ENCODE measurements around the gene YWHAH.

Gene YWHAH

GRCh38 chr22:31943978-31944699 lies at the start of gene YWHAH:
YWHAH (plus strand) TSS chr22:31944535; CDS start chr22:31944734, 199 bp downstream.
- DNase-seq: peak; percentile 76 to 93

- no peak for DNase-seq
Measured at GRCh38 chr22:31895411-31896123, 48.8 kb upstream of the YWHAH start.

GRCh38 chr22:31896472-31896871 lies 47.9 kb upstream of the YWHAH start:
- no peak for DNase-seq

GRCh38 chr22:31897842-31898805 lies 46.2 kb upstream of the YWHAH start:
- DNase-seq: no peak

GRCh38 chr22:31898926-31899325 lies 45.4 kb upstream of the YWHAH start:
- DNase-seq: no peak

- DNase-seq: no peak
Measured at GRCh38 chr22:31899669-31900068, 44.7 kb upstream of the YWHAH start.

GRCh38 chr22:31901388-31902137 lies 42.8 kb upstream of the YWHAH start:
- DNase-seq: no peak

GRCh38 chr22:31904651-31905050 lies 39.7 kb upstream of the YWHAH start:
- DNase-seq: no peak

- DNase-seq: no peak
Measured at GRCh38 chr22:31905356-31905755, 39.0 kb upstream of the YWHAH start.

- no peak for DNase-seq
Measured at GRCh38 chr22:31906086-31906485, 38.2 kb upstream of the YWHAH start.

- no peak for DNase-seq
Measured at GRCh38 chr22:31906569-31906968, 37.8 kb upstream of the YWHAH start.

- no peak for DNase-seq
Measured at GRCh38 chr22:31909977-31910376, 34.4 kb upstream of the YWHAH start.

- DNase-seq: no peak
Measured at GRCh38 chr22:31911565-31912406, 32.5 kb upstream of the YWHAH start.

GRCh38 chr22:31912407-31912743 lies 32.0 kb upstream of the YWHAH start:
- DNase-seq: no peak

GRCh38 chr22:31915586-31915985 lies 28.7 kb upstream of the YWHAH start:
- DNase-seq: no peak

- DNase-seq: no peak
Measured at GRCh38 chr22:31917227-31917921, 27.0 kb upstream of the YWHAH start.

- no peak for DNase-seq
Measured at GRCh38 chr22:31919730-31920129, 24.6 kb upstream of the YWHAH start.

GRCh38 chr22:31920306-31920705 lies 24.0 kb upstream of the YWHAH start:
- DNase-seq: no peak

GRCh38 chr22:31921106-31921505 lies 23.2 kb upstream of the YWHAH start:
- DNase-seq: no peak

GRCh38 chr22:31922534-31922933 lies 21.8 kb upstream of the YWHAH start:
- DNase-seq: no peak

- DNase-seq: no peak
Measured at GRCh38 chr22:31923136-31923535, 21.2 kb upstream of the YWHAH start.
